H9 (cell line): ENCODE data around the gene ABCD3. TPM values are rescaled to one million over a fixed set of nuclear protein-coding genes. Genes with fewer than 3 reads are reported as not detected.

Experiments
- DNase-seq: peaks from one replicate; pipeline ENCODE4 v3.0.0-alpha.2; 2017
- H2AFZ ChIP-seq: one replicate; pipeline ENCODE4 v1.6.1; 2013; ENCODE audit warnings: mild to moderate bottlenecking, low read length, control low read depth, moderate library complexity
- H2AK5ac ChIP-seq: 2 replicates; pipeline ENCODE4 v1.6.1; 2013; ENCODE audit warnings: low read length, control low read depth, mixed read lengths; ENCODE audit not compliant: insufficient read length
- H2BK120ac ChIP-seq: one replicate; pipeline ENCODE4 v1.6.1; 2013; ENCODE audit warnings: low read depth, mild to moderate bottlenecking, low read length, control low read depth, inconsistent platforms; ENCODE audit not compliant: poor library complexity, severe bottlenecking
- H2BK12ac ChIP-seq: 2 replicates; pipeline ENCODE4 v1.6.1; 2013; ENCODE audit warnings: low read length, control low read depth, mixed read lengths, low read depth; ENCODE audit not compliant: insufficient read length
- H2BK15ac ChIP-seq: 2 replicates; pipeline ENCODE4 v1.6.1; 2013; ENCODE audit warnings: low read depth, low read length, control low read depth
- H2BK20ac ChIP-seq: one replicate; pipeline ENCODE4 v1.6.1; 2013; ENCODE audit warnings: low read depth, mild to moderate bottlenecking, low read length, control low read depth, inconsistent platforms; ENCODE audit not compliant: poor library complexity, severe bottlenecking
- H2BK5ac ChIP-seq: 2 replicates; pipeline ENCODE4 v1.6.1; 2013; ENCODE audit warnings: low read length, control low read depth, mixed read lengths; ENCODE audit not compliant: insufficient read length
- H3K14ac ChIP-seq: 2 replicates; pipeline ENCODE4 v1.6.1; 2013; ENCODE audit warnings: low read length, control low read depth; ENCODE audit not compliant: insufficient read depth
- H3K18ac ChIP-seq: 2 replicates; pipeline ENCODE4 v1.6.1; 2013; ENCODE audit warnings: low read depth, mild to moderate bottlenecking, mixed read lengths, low read length, control low read depth; ENCODE audit not compliant: insufficient read length
- H3K23ac ChIP-seq: 2 replicates; pipeline ENCODE4 v1.6.1; 2013; ENCODE audit warnings: low read length, control low read depth, mixed read lengths, low read depth; ENCODE audit not compliant: insufficient read length
- H3K23me2 ChIP-seq: 2 replicates; pipeline ENCODE4 v1.6.1; 2013; ENCODE audit warnings: low read depth, mild to moderate bottlenecking, mixed read lengths, low read length, control low read depth; ENCODE audit not compliant: insufficient read length, poor library complexity, severe bottlenecking
- H3K27ac ChIP-seq: 2 replicates; pipeline ENCODE4 v1.5.1; 2013; ENCODE audit warnings: low read length, control low read depth, mixed read lengths, low read depth; ENCODE audit not compliant: insufficient read length
- H3K27me3 ChIP-seq: 2 replicates; pipeline ENCODE4 v1.6.1; 2013; ENCODE audit warnings: low read length, control low read depth, inconsistent platforms; ENCODE audit not compliant: insufficient read depth
- H3K4ac ChIP-seq: 2 replicates; pipeline ENCODE4 v1.6.1; 2013; ENCODE audit warnings: low read depth, mild to moderate bottlenecking, control low read depth, inconsistent platforms, low read length, moderate library complexity
- H3K4me1 ChIP-seq: 2 replicates; pipeline ENCODE4 v1.6.1; 2013; ENCODE audit warnings: low read length, control low read depth, inconsistent platforms; ENCODE audit not compliant: insufficient read depth
- H3K4me2 ChIP-seq: 2 replicates; pipeline ENCODE4 v1.6.1; 2013; ENCODE audit warnings: low read length, control low read depth, mixed read lengths; ENCODE audit not compliant: insufficient read length, insufficient read depth
- H3K56ac ChIP-seq: 2 replicates; pipeline ENCODE4 v1.6.1; 2013; ENCODE audit warnings: low read depth, mild to moderate bottlenecking, mixed read lengths, low read length, control low read depth; ENCODE audit not compliant: insufficient read length
- H3K79me1 ChIP-seq: 2 replicates; pipeline ENCODE4 v1.6.1; 2013; ENCODE audit warnings: low read depth, mild to moderate bottlenecking, moderate library complexity, low read length, control low read depth, inconsistent platforms; ENCODE audit not compliant: insufficient read depth, poor library complexity, severe bottlenecking
- H3K79me2 ChIP-seq: 2 replicates; pipeline ENCODE4 v1.6.1; 2013; ENCODE audit warnings: low read length, control low read depth, inconsistent platforms; ENCODE audit not compliant: insufficient read depth
- H3K9ac ChIP-seq: 2 replicates; pipeline ENCODE4 v1.6.1; 2013; ENCODE audit warnings: low read length, control low read depth, mixed read lengths; ENCODE audit not compliant: insufficient read length; ENCODE audit errors: extremely low read depth
- H3K9me3 ChIP-seq: one replicate; pipeline ENCODE4 v1.6.1; 2013; ENCODE audit warnings: low read depth, low read length, inconsistent platforms; ENCODE audit not compliant: control insufficient read depth
- H3T11ph ChIP-seq: one replicate; pipeline ENCODE4 v1.6.1; 2013; ENCODE audit warnings: mild to moderate bottlenecking, low read length, control low read depth, inconsistent platforms
- H4K20me1 ChIP-seq: one replicate; pipeline ENCODE4 v1.6.1; 2013; ENCODE audit not compliant: control insufficient read depth, insufficient read length, insufficient read depth
- H4K5ac ChIP-seq: 2 replicates; pipeline ENCODE4 v1.6.1; 2013; ENCODE audit warnings: low read depth, mild to moderate bottlenecking, mixed read lengths, low read length, control low read depth; ENCODE audit not compliant: insufficient read length
- H4K8ac ChIP-seq: replicated peaks from 2 replicates; pipeline ENCODE4 v1.6.1; 2013; ENCODE audit warnings: low read length, control low read depth, mixed read lengths, low read depth; ENCODE audit not compliant: insufficient read length
- H4K91ac ChIP-seq: 2 replicates; pipeline ENCODE4 v1.6.1; 2013; ENCODE audit warnings: low read depth, mild to moderate bottlenecking, moderate library complexity, mixed read lengths, low read length, control low read depth; ENCODE audit not compliant: insufficient read length
- H3K27ac Mint-ChIP-seq, 3 experiments: 2 replicates in 2 of 3; 3 replicates in 1 of 3; pipeline ENCODE4 v1.8.0; 2020 to 2021; ENCODE audit warnings: mixed read lengths in 3 of 3, mild to moderate bottlenecking in 1 of 3, moderate library complexity in 1 of 3
- H3K27me3 Mint-ChIP-seq: 2 replicates; pipeline ENCODE4 v1.8.0; 2021; ENCODE audit warnings: low read depth, mild to moderate bottlenecking, moderate library complexity, mixed read lengths
- H3K36me3 Mint-ChIP-seq, 3 experiments: 2 replicates in 2 of 3; 3 replicates in 1 of 3; pipeline ENCODE4 v1.8.0; 2020 to 2021; ENCODE audit warnings: low read depth in 3 of 3, mixed read lengths in 3 of 3; ENCODE audit not compliant: insufficient read depth in 1 of 3
- H3K4me1 Mint-ChIP-seq, 2 experiments: 2 replicates each; pipeline ENCODE4 v1.8.0; 2020; ENCODE audit warnings: mixed read lengths in 2 of 2
- H3K4me3 Mint-ChIP-seq, 2 experiments: 2 replicates in 1 of 2; 3 replicates in 1 of 2; pipeline ENCODE4 v1.8.0; 2020 to 2021; ENCODE audit warnings: mild to moderate bottlenecking in 2 of 2, mixed read lengths in 2 of 2, moderate library complexity in 1 of 2
- H3K9me3 Mint-ChIP-seq, 2 experiments: 2 replicates in 1 of 2; 3 replicates in 1 of 2; pipeline ENCODE4 v1.8.0; 2020; ENCODE audit warnings: mild to moderate bottlenecking in 2 of 2, mixed read lengths in 2 of 2, moderate library complexity in 1 of 2
- CTCF ChIP-seq: fragments of 200-600 bp; sonication (generic); conservative IDR thresholded peaks from 3 replicates; pipeline ENCODE4 v1.8.0; 2021; ENCODE audit warnings: antibody characterized with exemption, mild to moderate bottlenecking
- WGBS: extraction: QIAGEN DNeasy Blood & Tissue Kit; methylation state at CpG from one replicate; pipeline ENCODE4 v1.1.7; 2013; ENCODE audit warnings: missing lambda C conversion rate, low lambda C conversion rate, mixed read lengths; ENCODE audit not compliant: insufficient read length; ENCODE audit errors: extremely low coverage; 5-methylcytosine and 5-hydroxymethylcytosine counted together
- total RNA-seq: library from RNA; stranded (reverse); gene quantifications from 2 replicates; pipeline ENCODE4 v1.2.1, GENCODE V29; 2021

Gene ABCD3
- total RNA-seq, 1 experiment from 2014 or later: 32.0 TPM

- no peak for DNase-seq
- H3K36me3 Mint-ChIP-seq: peaks cover 5 to 19% (median 7%) of the 10 kb centered on the region in 3 experiments; a peak in 4 of 7 replicates
- H3K4me1 ChIP-seq: peaks cover 7% of the 10 kb centered on the region; the same call in 1 of the 2 replicates
Measured at GRCh38 chr1:94526152-94526980, 108.2 kb downstream of the ABCD3 start.

More at GRCh38 chr1:94526152-94526980, 108.2 kb downstream of the ABCD3 start:
- H3K4me1 Mint-ChIP-seq: peaks cover 21 to 26% of the 10 kb centered on the region in 2 experiments
- no peaks in the 10 kb centered on the region for H3K23me2 ChIP-seq
- H2BK12ac ChIP-seq: no peak overlapping the region
- H3T11ph ChIP-seq: no peak overlapping the region
- WGBS: no CpG with 5 or more reads among the region's 7 CpGs
- H2BK120ac ChIP-seq: no peak overlapping the region
- H3K18ac ChIP-seq: no peak overlapping the region
- H3K9me3 Mint-ChIP-seq: no peaks in the 10 kb centered on the region
- no peak overlapping the region for H2BK15ac ChIP-seq
- no peak overlapping the region for H2BK20ac ChIP-seq
- H3K9ac ChIP-seq: no peak overlapping the region
- H3K27me3 ChIP-seq: no peaks in the 10 kb centered on the region
- no peak overlapping the region for H3K27ac ChIP-seq
- no peak overlapping the region for H4K8ac ChIP-seq
- no peaks in the 10 kb centered on the region for H3K79me1 ChIP-seq
- no peaks in the 10 kb centered on the region for H3K27me3 Mint-ChIP-seq
- H3K27ac Mint-ChIP-seq: peak overlapping the region in 1 of 3 experiments; percentile 1; a peak in 1 of 7 replicates
- no peak overlapping the region for H3K23ac ChIP-seq
- no peaks in the 10 kb centered on the region for H3K79me2 ChIP-seq
- H3K4me2 ChIP-seq: no peak overlapping the region
- no peak overlapping the region for H3K4ac ChIP-seq
- H3K4me3 Mint-ChIP-seq: no peak overlapping the region
- no peak overlapping the region for H4K91ac ChIP-seq
- H3K56ac ChIP-seq: no peak overlapping the region
- no peak overlapping the region for H2BK5ac ChIP-seq
- H4K5ac ChIP-seq: no peak overlapping the region
- H2AFZ ChIP-seq: no peak overlapping the region
- H3K14ac ChIP-seq: no peak overlapping the region
- H3K9me3 ChIP-seq: no peaks in the 10 kb centered on the region
- TF ChIP-seq CTCF: no peak
- no peak overlapping the region for H2AK5ac ChIP-seq
- no peaks in the 10 kb centered on the region for H4K20me1 ChIP-seq
